SK-N-MC (cell line): ENCODE results near the gene NOD2.

Source experiments
- DNase-seq: peaks from one replicate; pipeline ENCODE4 v3.0.0-alpha.2; 2011; ENCODE audit warnings: low read depth, low spot score
- H3K27ac ChIP-seq: fragments of 200-600 bp; sonication (generic); 2 replicates; pipeline ENCODE4 v1.5.1; 2016; ENCODE audit warnings: mixed run types
- H3K36me3 ChIP-seq: fragments of 200-600 bp; sonication (generic); 2 replicates; pipeline ENCODE4 v1.6.1; 2017; ENCODE audit warnings: antibody characterized with exemption, low read length, mixed read lengths; ENCODE audit not compliant: insufficient read depth
- H3K4me3 ChIP-seq: fragments of 200-600 bp; sonication (generic); 2 replicates; pipeline ENCODE4 v1.5.1; 2016
- H3K9ac ChIP-seq: fragments of 200-600 bp; sonication (generic); 2 replicates; pipeline ENCODE4 v1.8.0; 2017; ENCODE audit warnings: mixed run types, mixed read lengths; ENCODE audit not compliant: insufficient read length
- H3K9me3 ChIP-seq: fragments of 200-600 bp; sonication (generic); 2 replicates; pipeline ENCODE4 v1.6.1; 2017; ENCODE audit warnings: low read depth, mild to moderate bottlenecking, antibody characterized with exemption, low read length, moderate library complexity, mixed read lengths
- EZH2 ChIP-seq: fragments of 200-600 bp; sonication (generic); IDR thresholded peaks from one replicate; pipeline ENCODE4 v1.6.1; 2017; ENCODE audit warnings: antibody characterized with exemption
- FOXP2 ChIP-seq: optimal IDR thresholded peaks from 2 replicates; pipeline ENCODE3; 2011; ENCODE audit warnings: mild to moderate bottlenecking, moderate library complexity; ENCODE audit not compliant: insufficient read depth; ENCODE audit errors: extremely low read length, control extremely low read depth
- POLR2AphosphoS5 ChIP-seq: IDR thresholded peaks from 2 replicates; pipeline ENCODE4 v1.6.1; 2012; ENCODE audit warnings: mild to moderate bottlenecking, low read depth, low read length, borderline replicate concordance

Gene NOD2

GRCh38 chr16:50655558-50656055 lies 37.8 kb upstream of the NOD2 start:
- H3K36me3 ChIP-seq, result no peaks in the 10 kb centered on the region
- H3K27ac ChIP-seq, result no peak overlapping the region
- DNase-seq, result no peak
- no peak overlapping the region for H3K4me3 ChIP-seq
- no peak for TF ChIP-seq POLR2AphosphoS5
- no peak overlapping the region for H3K9ac ChIP-seq
- H3K9me3 ChIP-seq, result no peaks in the 10 kb centered on the region

- Histone ChIP-seq H3K27ac (no peak overlapping the region), H3K9me3 (no peaks in the 10 kb centered on the region)
- DNase-seq, result no peak
These were observed 36.2 kb upstream of the NOD2 start for GRCh38 chr16:50657241-50657640.

DNA sequence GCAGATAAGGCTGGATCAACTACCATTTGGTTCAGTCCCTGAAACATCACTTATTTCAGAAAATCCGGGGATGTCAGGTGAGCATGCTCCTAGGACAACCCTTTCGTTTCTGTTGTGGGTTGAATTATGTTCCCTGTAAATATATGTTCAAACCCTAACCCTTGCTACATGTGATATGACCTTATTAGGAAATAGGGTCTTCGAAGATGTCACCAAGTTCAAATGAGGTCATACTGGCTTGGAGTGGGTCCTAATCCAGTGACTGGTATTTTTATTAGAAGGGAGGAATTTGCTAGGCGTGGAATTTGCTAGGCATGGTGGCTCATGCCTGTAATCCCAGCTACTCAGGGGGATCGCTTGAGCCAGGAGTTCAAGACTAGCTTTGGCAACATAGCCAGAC lies 33.6 kb upstream of the NOD2 start:
- TF ChIP-seq EZH2, result no peak
- TF ChIP-seq POLR2AphosphoS5, result no peak
- TF ChIP-seq FOXP2, result no peak
- H3K9ac ChIP-seq, result no peak overlapping the region
- no peak overlapping the region for H3K4me3 ChIP-seq
- no peaks in the 10 kb centered on the region for H3K36me3 ChIP-seq
- no peak overlapping the region for H3K27ac ChIP-seq
- H3K9me3 ChIP-seq, result no peaks in the 10 kb centered on the region
- DNase-seq, result no peak

More at GRCh38 chr16:50657241-50657640, 36.2 kb upstream of the NOD2 start:
- H3K4me3 ChIP-seq, result no peak overlapping the region
- H3K36me3 ChIP-seq, result no peaks in the 10 kb centered on the region
- no peak overlapping the region for H3K9ac ChIP-seq
- TF ChIP-seq EZH2 (no peak), FOXP2 (no peak), POLR2AphosphoS5 (no peak)

- Histone ChIP-seq H3K4me3 (no peak overlapping the region), H3K9me3 (no peaks in the 10 kb centered on the region), H3K9ac (no peak overlapping the region), H3K27ac (no peak overlapping the region), H3K36me3 (no peaks in the 10 kb centered on the region)
- no peak for TF ChIP-seq FOXP2
- no peak for TF ChIP-seq EZH2
- no peak for TF ChIP-seq POLR2AphosphoS5
- no peak for DNase-seq
These were observed 31.0 kb upstream of the NOD2 start for GRCh38 chr16:50662306-50662940.

DNA sequence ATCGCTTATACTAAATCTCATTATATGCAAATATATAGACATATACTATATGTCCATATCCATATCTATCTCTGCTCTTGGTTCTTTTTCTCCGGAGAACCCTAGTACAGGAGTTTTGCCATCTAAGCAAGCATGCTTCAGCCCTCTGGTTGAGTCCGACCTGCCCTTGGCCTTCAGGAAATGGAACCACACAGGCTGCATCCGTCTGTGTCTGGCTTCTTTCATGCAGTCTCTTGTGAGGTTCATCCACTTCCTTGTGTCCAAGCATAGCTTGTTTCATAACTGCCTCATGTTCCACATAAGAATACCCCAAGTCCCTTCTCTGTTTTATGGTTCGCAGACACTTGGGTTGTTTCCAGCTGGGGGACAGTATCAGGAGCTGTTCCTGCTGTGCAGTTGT lies 29.1 kb upstream of the NOD2 start:
- no peak for DNase-seq
- Histone ChIP-seq H3K27ac (no peak overlapping the region), H3K4me3 (no peak overlapping the region), H3K9ac (no peak overlapping the region), H3K36me3 (no peaks in the 10 kb centered on the region), H3K9me3 (no peaks in the 10 kb centered on the region)
- no peak for TF ChIP-seq FOXP2
- TF ChIP-seq POLR2AphosphoS5, result no peak
- no peak for TF ChIP-seq EZH2

DNA sequence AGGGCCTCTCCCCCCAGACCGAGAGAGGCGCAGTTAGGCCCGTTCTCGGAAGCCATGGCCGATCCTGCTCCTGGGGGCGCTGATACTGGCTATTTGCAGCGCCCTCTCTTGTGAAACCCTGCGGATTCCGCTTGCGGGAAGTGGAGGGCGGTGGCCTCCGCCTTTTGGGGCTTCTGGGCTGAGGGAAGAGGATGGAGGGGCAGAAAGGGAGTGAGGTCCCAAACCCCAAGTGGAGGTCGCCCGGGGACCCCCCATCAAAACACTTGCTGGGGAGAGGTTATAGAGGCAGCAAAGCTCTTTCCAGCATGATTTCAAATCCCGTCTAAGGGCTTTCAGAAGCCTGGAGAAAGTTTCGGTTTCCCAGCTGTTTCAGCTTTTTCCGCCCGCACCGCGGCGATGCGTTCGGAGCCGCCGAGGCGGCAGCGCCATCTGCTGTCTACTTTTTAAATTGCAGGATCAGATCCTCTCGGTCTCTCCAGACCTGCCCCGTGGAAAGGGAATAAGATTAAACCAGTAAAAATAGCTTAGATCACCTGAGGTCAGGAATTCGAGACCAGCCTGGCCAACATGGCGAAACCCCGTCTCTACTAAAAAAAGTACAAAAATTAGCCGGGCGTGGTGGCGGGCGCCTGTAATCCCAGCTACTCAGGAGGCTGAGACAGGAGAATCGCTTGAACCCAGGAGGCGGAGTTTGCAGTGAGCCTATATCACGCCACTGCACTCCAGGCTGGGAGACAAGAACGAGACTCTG lies 28.1 kb upstream of the NOD2 start:
- no peak overlapping the region for H3K27ac ChIP-seq
- H3K9me3 ChIP-seq, result no peaks in the 10 kb centered on the region
- no peaks in the 10 kb centered on the region for H3K36me3 ChIP-seq
- H3K9ac ChIP-seq, result no peak overlapping the region
- DNase-seq, result no peak
- TF ChIP-seq EZH2, result no peak
- no peak for TF ChIP-seq FOXP2
- no peak for TF ChIP-seq POLR2AphosphoS5
- peak overlapping the region; percentile 49; the same call in 1 of the 2 replicates for H3K4me3 ChIP-seq

DNA sequence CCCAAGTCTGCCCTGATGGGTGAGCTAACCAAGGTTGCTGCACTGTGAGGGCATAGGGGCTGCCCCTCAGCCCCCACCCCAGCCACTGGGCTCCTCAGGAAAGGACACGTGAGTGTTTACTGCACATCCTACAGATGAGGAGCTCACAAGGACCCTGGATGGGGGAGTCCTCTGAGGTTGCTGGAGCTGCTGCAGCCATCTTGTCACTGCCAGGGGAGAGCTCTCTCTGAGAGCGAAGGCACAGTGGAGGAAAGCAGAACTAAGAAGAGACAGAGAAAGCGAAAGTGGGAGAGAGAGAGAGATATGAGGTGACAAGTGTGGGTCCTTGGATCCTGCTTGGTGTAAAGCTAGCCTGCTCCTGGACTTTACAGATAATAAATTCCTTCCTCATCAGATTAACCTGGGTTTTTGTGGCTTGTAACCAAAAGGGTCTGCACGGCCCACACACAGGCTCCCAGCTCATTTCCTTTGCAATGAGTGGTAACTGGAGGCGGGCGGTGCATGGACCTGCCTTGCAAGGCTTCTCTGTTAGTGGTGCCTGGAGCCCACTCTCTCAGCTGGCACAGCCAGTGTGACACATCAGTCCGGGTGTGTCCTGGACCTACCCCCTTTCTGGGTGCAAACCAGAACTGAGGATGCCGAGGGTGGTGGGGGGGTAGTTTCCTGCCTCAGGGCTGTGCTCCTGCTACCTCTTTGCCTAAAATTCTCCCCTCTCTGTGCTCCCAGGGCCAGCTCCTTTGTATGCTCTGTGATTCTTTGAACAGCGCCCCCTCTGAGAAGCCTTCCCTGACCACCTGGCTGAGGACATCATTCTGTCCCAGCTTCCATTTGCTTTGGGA lies 26.5 kb upstream of the NOD2 start:
- H3K36me3 ChIP-seq, result no peaks in the 10 kb centered on the region
- H3K9ac ChIP-seq, result no peak overlapping the region
- no peak overlapping the region for H3K4me3 ChIP-seq
- no peak for DNase-seq
- no peak overlapping the region for H3K27ac ChIP-seq
- TF ChIP-seq FOXP2 (no peak), EZH2 (no peak), POLR2AphosphoS5 (no peak)
- H3K9me3 ChIP-seq, result no peaks in the 10 kb centered on the region
